ENCODE data around the gene IRX3. TPM values are rescaled to one million over a fixed set of nuclear protein-coding genes. Genes with fewer than 3 reads are reported as not detected.
A peak's percentile ranks its signal among the peaks of the same experiment; 100 is the strongest.

The IRX3 gene
- total RNA-seq, 1 donor from 2014 or later, result 108 TPM

- Histone ChIP-seq H3K36me3 (no peaks in the 10 kb centered on the region), H3K9me3 (no peaks in the 10 kb centered on the region), H3K4me3 (peak overlapping the region; percentile 60), H3K27ac (peak overlapping the region; percentile 73), H3K27me3 (ENCODE audit: low read depth) (peaks cover 87% of the 10 kb centered on the region), H3K4me1 (peaks cover 29% of the 10 kb centered on the region)
- TF ChIP-seq, protein P1, sequence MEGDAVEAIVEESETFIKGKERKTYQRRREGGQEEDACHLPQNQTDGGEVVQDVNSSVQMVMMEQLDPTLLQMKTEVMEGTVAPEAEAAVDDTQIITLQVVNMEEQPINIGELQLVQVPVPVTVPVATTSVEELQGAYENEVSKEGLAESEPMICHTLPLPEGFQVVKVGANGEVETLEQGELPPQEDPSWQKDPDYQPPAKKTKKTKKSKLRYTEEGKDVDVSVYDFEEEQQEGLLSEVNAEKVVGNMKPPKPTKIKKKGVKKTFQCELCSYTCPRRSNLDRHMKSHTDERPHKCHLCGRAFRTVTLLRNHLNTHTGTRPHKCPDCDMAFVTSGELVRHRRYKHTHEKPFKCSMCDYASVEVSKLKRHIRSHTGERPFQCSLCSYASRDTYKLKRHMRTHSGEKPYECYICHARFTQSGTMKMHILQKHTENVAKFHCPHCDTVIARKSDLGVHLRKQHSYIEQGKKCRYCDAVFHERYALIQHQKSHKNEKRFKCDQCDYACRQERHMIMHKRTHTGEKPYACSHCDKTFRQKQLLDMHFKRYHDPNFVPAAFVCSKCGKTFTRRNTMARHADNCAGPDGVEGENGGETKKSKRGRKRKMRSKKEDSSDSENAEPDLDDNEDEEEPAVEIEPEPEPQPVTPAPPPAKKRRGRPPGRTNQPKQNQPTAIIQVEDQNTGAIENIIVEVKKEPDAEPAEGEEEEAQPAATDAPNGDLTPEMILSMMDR (IDR thresholded peaks at IDR 0.05), result no peak
- DNase-seq (no peak), ATAC-seq (no peak)
- intact Hi-C loops (cut with DNase I), result no loop called here
Measured at GRCh38 chr16:54284319-54284930, 2.2 kb downstream of the IRX3 start.

DNA sequence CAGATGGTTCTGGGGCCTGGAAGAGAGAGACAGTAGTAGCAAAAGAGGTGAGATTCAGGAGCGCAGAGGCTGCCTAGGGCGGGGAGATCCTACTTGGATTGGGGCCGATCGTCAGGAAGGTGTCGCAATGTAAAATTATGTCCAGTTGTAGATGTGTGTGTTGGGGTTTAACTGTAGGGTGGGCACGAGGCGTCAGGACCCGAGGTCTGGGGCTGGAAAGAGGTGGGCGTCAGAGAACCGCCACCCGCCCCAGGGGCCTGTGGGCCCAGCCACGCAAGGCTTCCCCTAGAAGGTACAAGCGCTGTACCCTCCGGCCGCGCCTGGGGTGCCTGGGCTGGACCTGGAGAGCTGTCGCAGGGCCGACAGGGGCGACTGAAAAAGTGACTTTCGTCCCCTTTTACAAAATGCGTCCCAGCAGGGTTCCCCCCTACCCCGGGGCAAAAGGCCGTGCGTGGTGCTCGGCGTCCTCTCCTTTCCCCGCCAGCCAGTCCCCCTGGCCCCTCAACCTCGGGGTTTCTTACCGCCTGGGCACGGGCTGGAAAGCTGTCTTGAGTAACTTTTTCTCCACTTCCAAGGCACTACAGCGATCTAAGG, 2.8 kb downstream of the IRX3 start:
- peaks cover 81% of the 10 kb centered on the region for H3K27me3 ChIP-seq (ENCODE audit: low read depth)

DNA sequence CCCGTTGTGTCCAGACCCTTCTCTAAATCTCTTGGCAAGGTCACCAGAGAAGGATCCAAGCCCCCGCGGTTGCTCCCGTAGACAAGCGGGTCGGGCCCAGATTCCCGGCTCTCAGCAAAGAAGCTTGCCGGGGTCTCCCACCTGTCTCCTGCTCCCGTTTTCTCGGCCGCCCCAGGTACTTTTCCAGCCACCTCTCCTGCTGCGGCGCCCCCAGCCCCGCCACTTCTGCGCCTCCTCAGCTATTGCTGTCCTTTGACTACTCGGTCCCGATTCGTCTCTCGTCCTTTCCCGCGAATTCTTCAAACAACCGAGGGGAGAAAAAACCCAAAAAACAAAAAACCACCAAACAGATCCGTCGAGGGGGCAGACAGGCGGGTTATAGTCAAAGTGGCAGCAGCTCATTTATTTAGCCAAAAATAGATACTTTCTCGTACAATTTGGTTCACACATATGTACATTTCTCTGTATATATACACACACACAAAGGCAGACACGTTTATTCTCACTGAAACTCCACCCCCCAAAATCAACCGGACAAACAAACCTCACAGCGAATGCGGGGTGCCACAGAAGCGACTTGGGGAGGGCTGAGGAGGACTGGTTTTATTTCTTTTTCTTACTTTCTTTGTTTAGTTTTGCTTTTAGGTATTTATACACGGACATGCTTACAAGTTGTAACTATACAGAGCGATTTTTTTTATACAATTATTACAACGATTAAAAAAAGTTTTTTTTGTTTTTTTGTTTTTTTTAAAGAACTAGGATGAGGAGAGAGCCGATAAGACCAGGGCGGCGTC, 3.5 kb downstream of the IRX3 start:
- H3K27me3 ChIP-seq (ENCODE audit: low read depth), result peaks cover 74% of the 10 kb centered on the region
- DNase-seq, result no peak
- intact Hi-C loops (cut with DNase I), result no loop called here
- peaks cover 29% of the 10 kb centered on the region for H3K4me1 ChIP-seq
- H3K4me3 ChIP-seq, result peak overlapping the region; percentile 60
- ATAC-seq, result no peak
- peak overlapping the region; percentile 73 for H3K27ac ChIP-seq
- H3K36me3 ChIP-seq, result no peaks in the 10 kb centered on the region
- TF ChIP-seq, protein P1 (IDR thresholded peaks at IDR 0.05), result no peak
- no peaks in the 10 kb centered on the region for H3K9me3 ChIP-seq

More for the DNA sequence above, 2.8 kb downstream of the IRX3 start:
- intact Hi-C loops (cut with DNase I), result no loop called here
- Histone ChIP-seq H3K4me3 (peak overlapping the region; percentile 60), H3K27ac (peak overlapping the region; percentile 73), H3K4me1 (peaks cover 29% of the 10 kb centered on the region), H3K36me3 (no peaks in the 10 kb centered on the region), H3K9me3 (no peaks in the 10 kb centered on the region)
- no peak for DNase-seq
- TF ChIP-seq, protein P1 (IDR thresholded peaks at IDR 0.05), result no peak
- ATAC-seq, result no peak

GRCh38 chr16:54282202-54282927, 4.2 kb downstream of the IRX3 start:
- Histone ChIP-seq H3K27me3 (ENCODE audit: low read depth) (peaks cover 67% of the 10 kb centered on the region), H3K4me1 (peaks cover 29% of the 10 kb centered on the region), H3K9me3 (no peaks in the 10 kb centered on the region), H3K36me3 (no peaks in the 10 kb centered on the region), H3K4me3 (peak overlapping the region; percentile 60), H3K27ac (peak overlapping the region; percentile 73)
- TF ChIP-seq, protein P1 (IDR thresholded peaks at IDR 0.05), result peak; percentile 72
- ATAC-seq, result peak; percentile 57 to 60
- intact Hi-C loops (cut with DNase I), result no loop called here
- DNase-seq, result peak; percentile 78

DNA sequence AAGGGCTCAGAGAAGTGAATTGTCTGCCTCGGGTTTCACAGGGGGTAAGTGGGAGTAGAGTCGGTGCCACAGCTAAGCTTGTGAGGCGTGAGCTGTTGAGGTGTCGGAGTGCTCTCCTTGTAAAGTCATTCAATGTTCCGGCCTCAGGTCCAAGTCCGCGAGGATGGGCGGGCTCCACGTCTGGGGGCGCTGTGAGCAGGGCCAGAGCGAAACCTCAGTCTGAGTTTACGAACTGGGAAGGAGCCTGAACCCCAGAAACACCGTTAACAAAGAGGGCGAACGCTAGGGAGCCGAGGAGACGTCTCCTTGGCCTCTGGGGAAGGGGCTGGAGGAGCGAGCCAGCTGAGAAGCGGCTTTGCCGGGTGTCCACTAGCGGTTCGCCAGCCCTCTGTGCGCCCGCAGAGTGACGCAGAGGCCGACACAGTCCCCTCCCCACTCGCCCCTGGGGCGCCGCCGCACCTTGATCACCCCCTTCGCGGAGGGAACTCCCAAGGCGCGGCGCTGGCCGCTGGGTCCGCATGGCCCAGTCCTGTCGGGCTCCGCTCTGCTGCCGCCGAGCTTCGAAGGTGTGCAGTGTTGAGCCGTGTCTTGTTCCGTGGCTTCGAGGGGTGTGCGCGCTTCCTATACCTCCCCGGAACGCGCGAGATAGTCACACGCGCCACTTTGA, 4.9 kb downstream of the IRX3 start:
- Histone ChIP-seq H3K4me1 (peaks cover 29% of the 10 kb centered on the region), H3K36me3 (no peaks in the 10 kb centered on the region), H3K27me3 (ENCODE audit: low read depth) (peaks cover 60% of the 10 kb centered on the region), H3K27ac (peak overlapping the region; percentile 73), H3K9me3 (no peaks in the 10 kb centered on the region), H3K4me3 (peak overlapping the region; percentile 60)
- ATAC-seq, result peak; percentile 8 to 13
- intact Hi-C loops (cut with DNase I), result no loop called here
- TF ChIP-seq, protein P1 (IDR thresholded peaks at IDR 0.05), result no peak
- DNase-seq, result no peak
